ENCODE data around the gene DKKL1.

DKKL1 gene

DNA sequence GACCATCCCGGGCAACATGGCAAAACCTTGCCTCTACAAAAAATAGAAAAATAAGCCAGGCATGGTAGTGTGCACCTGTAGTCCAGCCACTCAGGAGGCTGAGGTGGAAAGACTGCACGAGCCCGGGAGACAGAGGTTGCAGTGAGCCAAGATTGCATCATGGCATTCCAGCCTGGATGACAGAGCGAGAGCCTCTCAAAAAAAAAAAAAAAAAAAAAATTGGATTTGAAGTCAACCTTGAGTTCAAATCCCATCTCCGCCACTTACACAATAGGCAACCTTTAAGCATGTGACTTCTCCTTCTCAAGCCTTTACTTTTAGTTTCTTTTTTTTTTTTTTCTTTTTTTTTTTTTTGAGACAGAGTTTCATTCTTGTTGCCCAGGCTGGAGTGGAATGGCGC, 36.4 kb downstream of the DKKL1 start:
- DNase-seq, result no peak

- peak; percentile 48 for DNase-seq
These were observed 39.9 kb downstream of the DKKL1 start for GRCh38 chr19:49403404-49404187.

- DNase-seq, result no peak
These were observed 43.4 kb downstream of the DKKL1 start for GRCh38 chr19:49407079-49407478.

- no peak for DNase-seq
These were observed 43.9 kb downstream of the DKKL1 start for GRCh38 chr19:49407482-49408015.

DNA sequence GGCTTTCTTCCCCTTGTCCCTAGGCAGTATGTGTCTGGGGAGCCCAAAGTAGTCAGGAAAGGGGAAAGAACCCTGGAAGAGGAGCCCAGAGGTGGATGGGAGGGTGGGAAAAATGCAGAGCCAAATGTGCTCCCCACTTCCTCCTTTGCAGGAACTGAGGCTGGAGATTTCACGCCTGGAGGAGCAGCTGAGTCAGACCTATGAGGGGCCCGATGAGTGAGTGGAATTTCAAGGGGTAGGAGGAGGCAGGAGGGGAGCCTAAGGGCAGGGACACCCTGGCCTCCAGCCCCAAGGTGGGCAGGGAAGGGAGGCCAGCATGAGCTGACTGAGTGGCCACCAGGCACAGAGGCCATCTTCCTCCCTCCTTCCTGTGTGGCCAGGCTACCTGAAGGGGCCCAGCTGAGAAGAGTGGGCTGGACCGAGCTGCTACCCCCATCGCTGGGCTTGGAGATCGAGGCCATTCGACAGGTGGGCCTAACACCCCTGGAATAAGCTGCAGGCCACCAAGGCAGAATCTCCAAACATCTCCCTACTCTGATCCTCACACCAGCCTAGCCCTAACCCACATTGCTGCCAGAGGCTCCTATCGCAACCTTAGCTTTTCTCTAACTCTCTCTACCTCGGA, 45.3 kb downstream of the DKKL1 start:
- no peak for DNase-seq

DNA sequence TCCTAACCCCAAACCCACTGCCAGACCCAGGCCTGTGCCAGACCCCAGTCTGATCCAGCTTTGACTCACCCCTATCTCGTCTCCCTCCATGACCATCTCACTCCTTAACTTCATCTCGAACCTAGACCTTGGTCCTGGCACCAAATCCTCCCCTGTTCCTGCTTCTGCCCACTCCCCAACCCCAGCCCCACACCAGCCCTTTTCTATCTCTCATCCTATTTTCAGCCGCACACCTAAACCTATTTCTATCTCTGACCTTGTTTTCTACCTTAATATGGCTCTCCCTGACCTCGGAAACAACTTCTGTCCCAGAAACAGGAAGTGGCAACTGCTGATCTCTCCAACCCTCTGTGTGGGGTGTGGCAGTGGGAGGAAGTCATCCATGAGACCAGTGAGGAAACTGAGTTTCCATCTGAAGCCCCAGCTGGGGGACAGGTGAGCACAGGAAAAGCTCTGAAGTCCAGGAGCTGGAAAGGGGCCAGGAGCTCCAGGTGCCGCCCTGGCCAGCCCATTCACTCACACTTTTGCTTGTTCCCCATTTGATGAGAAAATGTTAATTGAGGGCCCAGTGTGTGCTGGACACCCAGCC, 45.9 kb downstream of the DKKL1 start:
- no peak for DNase-seq

GRCh38 chr19:49411681-49412326, 48.1 kb downstream of the DKKL1 start:
- no peak for DNase-seq

- no peak for DNase-seq
These were observed 49.7 kb downstream of the DKKL1 start for GRCh38 chr19:49413348-49413747.

DNA sequence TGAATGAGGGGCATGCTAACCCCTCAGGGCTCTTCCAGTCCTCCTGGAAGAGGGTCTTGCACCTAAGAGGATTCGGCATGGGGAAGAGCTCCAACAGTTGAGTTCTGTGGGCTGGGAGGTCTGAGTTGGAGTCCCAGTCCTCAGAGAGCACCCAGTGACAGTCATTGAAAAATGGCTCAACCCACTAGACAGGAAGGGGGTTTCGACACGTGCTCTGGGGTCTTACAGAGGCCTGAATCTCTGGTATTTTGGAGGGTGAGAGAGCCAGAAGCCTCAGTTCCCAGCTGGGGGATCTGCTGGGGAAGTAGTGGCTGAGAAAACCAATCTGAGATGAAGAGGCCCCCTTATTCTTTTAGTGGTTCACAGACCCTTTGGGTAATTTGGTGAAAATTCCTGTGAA, 50.6 kb downstream of the DKKL1 start:
- no peak for DNase-seq

DNA sequence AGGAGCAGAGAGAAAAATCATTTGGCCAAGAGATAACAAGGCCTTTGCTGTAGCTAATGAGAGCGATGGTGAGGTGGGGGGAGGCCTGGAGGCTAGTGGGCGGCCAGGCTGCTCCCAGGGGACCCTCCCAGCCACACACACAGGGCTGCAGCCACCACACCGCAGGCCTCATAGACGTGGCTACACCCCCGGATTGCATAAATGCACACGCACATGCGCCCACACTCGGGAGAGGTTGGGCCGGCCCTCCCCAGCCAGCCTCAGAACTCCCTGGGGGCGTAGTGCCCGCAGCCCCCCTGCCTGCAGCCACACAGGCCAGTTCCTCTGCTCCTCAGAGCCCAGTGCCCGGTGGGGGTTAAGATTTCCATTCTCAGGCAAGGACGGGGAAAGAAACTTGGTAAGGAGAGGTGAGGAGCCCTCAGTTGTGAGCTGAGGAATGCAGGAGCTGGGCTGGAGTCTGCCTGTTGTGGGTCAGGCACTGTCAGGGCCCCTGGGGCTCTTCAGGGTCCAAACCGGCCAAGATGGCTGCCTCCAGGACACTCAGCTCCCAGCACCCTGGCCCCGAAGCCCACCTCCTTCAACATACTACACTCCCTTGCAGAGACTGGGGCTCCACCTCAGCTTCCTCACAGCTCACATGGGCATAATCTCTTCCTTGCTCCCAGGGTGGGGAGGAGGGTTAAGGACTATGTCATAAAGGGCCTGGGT, 51.6 kb downstream of the DKKL1 start:
- DNase-seq, result no peak

- no peak for DNase-seq
These were observed 52.1 kb downstream of the DKKL1 start for GRCh38 chr19:49415810-49416200.

- no peak for DNase-seq
These were observed 53.4 kb downstream of the DKKL1 start for GRCh38 chr19:49417088-49417487.

DNA sequence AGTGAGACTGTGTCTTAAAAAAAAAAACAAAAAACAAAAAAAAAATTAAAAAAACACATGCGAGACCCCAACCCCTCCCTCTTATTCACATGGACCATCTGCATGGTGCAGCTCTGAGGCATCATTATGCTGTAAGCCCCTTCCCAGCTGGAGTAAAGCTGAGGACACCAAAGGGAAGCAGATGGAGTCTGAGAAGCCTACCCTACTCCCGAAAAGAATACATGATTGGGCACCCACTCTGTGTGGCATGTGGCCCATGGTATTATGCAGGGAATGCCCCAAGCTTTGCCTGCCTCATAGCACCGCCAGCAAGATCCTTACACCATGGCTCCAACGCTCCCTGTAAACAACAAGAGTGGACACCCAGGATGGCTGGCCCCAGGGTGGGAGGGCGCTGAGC, 54.8 kb downstream of the DKKL1 start:
- DNase-seq, result no peak

DNA sequence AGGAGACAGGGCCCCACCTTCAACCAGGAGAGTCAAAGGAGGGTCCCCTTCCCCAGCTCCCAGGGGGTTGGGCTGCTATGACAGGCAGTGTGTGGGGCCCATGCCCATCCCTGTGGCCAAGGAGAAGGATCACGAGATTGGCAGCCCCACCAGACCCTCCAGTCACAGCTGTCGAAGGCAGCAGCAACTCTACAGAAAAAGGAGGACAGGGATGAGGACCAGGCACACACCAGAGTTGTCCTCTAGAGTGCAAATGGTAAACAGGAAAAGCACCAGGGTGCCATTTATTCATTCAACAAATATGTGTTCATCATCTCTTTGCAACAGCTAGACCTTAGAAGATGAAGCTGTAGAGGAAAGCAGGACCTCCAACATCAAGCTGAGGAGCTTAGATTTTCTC, 55.5 kb downstream of the DKKL1 start:
- DNase-seq, result no peak

GRCh38 chr19:49420227-49420626, 56.5 kb downstream of the DKKL1 start:
- no peak for DNase-seq

DNA sequence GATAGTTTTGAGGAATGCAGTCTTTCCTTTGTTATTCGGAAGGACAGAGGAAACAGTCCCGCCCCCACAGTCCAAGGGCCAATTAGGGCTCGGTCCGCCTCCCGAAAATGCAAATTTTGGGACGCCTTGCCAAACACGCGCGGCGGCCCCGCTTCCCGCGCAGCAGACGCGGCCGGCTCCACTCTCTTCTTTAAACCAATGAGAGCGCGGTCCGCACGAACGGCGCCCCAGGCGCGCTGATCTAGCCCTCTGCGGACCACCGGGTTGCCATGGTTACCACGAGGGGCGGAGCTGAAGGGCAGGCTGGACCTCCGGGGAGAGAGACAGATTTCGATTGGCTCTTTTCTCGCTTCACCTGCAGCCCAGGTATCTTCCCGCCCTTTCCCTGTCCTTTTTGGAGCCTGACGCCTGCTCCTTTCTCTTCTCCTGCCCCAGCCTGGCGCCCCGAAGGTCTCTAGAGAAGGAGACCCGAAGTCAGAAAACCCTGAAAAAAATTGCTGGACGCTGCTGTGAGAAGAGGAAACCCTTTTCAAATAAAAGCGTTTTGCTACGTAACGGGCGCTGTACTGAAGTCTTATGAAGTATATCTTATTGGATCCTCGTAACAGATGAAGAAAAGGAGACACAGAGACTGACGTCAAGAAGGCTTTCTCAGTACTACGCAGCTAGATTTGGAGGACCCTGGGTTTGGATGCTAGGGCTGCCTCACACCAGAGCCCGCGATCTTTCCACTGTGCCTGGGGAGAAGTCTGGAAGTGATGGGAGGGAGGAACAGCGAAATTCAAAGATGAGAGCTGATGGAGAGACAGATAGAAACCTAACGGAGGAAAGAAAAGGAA, 57.6 kb downstream of the DKKL1 start:
- DNase-seq, result peak; percentile 61

DNA sequence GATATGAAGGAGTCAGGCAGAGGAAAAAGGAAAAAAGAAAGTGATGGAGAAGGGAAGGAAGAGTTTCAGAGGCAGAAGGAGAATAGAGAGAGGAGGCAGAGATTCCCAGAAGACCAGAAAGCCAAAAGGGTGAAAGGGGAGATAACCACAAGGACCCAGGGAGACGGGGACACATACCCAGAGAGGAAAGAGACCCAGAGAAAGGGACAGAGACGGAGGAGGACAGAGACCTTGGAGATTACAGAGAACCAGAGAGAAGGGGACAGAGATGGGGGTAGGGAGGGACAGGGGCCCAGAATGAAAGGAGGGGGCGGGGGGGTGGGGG, 58.2 kb downstream of the DKKL1 start:
- no peak for DNase-seq

- DNase-seq, result peak; percentile 9
These were observed 58.9 kb downstream of the DKKL1 start for GRCh38 chr19:49422407-49423070.

GRCh38 chr19:49423071-49423984, 59.7 kb downstream of the DKKL1 start, which contains the start of gene PTH2:
Gene PTH2, minus strand, starts transcription at chr19:49423441. Its CDS starts 102 bp downstream, at chr19:49423339.
- no peak for DNase-seq

GRCh38 chr19:49423985-49424303, 60.3 kb downstream of the DKKL1 start:
- no peak for DNase-seq

All from NCI-H1092 (cell line).